ENCODE measurements around the gene LCN10.

Gene LCN10

DNA sequence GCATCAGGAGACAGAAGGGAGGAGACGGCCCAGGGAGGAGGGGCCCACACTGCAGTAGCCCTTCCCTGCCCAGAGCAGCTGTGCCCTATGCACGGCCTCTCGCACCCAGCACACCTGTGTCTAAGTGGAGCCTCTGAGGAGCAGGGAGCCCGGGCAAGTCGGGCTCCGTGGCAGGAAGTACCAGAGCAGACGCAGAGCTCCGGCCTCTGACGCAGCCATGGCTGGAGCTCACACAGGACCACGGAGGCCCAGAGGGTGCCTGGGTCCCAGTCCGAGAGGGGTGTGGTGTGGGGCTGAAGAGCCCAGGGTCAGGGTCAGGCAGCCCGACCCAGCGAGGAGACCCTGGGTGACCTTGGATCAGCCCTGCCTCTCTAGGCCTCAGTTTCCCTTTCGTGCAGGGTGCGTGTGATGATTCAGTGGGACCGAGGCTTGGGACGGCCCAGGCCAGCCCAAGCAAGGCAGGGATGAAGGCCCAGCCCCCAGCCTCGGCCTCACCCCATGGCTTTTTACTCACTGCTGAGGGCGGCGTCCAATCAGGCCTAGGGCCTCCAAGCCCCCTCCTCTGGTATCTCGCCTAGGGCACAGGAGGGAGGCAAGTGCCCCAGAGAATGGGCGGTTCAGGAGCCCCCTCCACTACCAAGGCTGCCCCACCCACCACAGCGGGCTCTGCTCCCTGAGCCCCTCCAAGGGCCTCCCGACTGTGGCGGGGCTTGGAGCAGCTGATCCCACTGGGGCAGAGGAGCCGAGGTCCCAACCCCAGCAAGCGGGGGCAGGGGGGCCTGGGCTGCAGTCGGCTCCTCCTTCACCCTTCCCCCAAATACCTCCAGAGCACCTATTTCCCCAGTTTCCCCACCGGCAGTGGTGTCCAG is 51.2 kb downstream of the LCN10 start:
- Histone ChIP-seq H3K36me3 (ENCODE audit: control insufficient read depth in 5 of 5, insufficient read depth in 5 of 5, low read length in 5 of 5) (no peaks in the 10 kb centered on the region), H3K27ac (ENCODE audit: low read depth, low read length) (no peak overlapping the region), H3K27me3 (ENCODE audit: control insufficient read depth in 5 of 5, insufficient read depth in 4 of 5, low read length in 5 of 5) (no peaks in the 10 kb centered on the region), H3K9me3 (ENCODE audit: control insufficient read depth in 5 of 5, low read length in 5 of 5) (no peaks in the 10 kb centered on the region), H3K4me3 (ENCODE audit: low read depth in 1 of 5, low read length in 5 of 5) (no peak overlapping the region), H3K4me1 (ENCODE audit: control insufficient read depth in 5 of 5, insufficient read depth in 5 of 5, low read length in 5 of 5) (peaks cover 2 to 57% (median 44%) of the 10 kb centered on the region in 5 donors), H3K9ac (ENCODE audit: low read length in 5 of 5) (no peak overlapping the region)

DNA sequence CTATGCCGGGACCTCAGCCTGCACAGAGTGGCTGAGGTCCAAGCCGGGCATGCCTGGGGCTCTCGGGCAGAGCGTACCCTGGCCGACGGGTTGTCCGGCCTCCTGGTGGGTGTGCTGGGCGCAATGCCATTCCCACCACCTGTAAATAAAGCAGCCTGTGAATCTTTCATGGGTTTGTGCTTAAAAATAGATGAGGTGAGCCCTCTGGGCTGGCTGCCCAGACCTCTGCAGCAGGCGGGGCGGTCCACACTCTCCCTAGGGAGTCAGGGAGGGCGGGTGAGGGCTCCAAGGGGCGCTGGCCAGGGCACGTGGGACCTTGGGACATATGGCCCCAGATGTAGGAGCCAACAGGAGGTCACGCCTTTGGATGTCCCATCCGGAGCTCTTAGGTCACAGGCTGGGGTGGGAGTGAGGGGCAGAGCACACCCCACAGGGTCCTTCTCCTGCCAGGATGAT is 51.9 kb downstream of the LCN10 start:
- Histone ChIP-seq H3K9ac (ENCODE audit: low read length in 5 of 5) (peak overlapping the region in 1 of 5 donors; percentile 27), H3K4me3 (ENCODE audit: low read depth in 1 of 5, low read length in 5 of 5) (no peak overlapping the region), H3K36me3 (ENCODE audit: control insufficient read depth in 5 of 5, insufficient read depth in 5 of 5, low read length in 5 of 5) (no peaks in the 10 kb centered on the region), H3K9me3 (ENCODE audit: control insufficient read depth in 5 of 5, low read length in 5 of 5) (no peaks in the 10 kb centered on the region), H3K27me3 (ENCODE audit: control insufficient read depth in 5 of 5, insufficient read depth in 4 of 5, low read length in 5 of 5) (no peaks in the 10 kb centered on the region), H3K27ac (ENCODE audit: low read depth, low read length) (peak overlapping the region; percentile 30), H3K4me1 (ENCODE audit: control insufficient read depth in 5 of 5, insufficient read depth in 5 of 5, low read length in 5 of 5) (peaks cover 2 to 57% (median 52%) of the 10 kb centered on the region in 5 donors)

DNA sequence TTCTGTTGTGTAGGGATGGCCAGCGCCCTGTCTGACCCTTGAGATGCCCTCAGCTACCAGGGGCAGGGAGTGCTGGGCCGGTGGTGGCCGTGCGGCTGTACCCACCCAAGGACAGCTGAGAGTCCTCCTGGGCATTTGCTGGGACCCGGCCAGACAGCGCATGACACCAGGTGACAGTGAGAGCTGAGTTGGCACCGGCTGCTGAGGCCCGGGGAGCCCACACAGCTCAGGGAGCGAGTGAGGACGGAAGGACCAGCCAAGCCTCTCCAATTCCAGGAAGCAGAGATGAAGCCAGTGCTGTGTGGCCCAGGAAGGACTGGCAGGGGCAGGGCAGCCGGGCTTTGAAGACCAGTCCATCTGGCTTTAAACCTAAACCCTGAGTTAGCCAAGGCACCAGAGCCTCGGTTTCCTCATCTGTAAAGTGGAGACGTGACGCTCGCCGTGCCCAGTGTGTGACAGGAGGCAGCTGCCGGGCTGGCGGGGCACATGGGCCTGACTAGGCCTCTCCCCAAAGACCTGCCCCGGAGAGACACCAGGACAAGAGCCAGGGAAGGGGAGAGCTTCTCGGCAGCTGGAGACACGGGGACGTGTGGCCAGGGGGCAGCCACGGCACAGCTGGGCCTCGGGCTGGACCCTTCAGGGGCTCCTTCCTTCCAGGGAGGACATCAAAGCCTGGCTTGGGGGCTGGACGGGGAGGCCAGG is 52.5 kb downstream of the LCN10 start:
- Histone ChIP-seq H3K4me3 (ENCODE audit: low read depth in 1 of 5, low read length in 5 of 5) (no peak overlapping the region), H3K4me1 (ENCODE audit: control insufficient read depth in 5 of 5, insufficient read depth in 5 of 5, low read length in 5 of 5) (peaks cover 2 to 60% (median 57%) of the 10 kb centered on the region in 5 donors), H3K27me3 (ENCODE audit: control insufficient read depth in 5 of 5, insufficient read depth in 4 of 5, low read length in 5 of 5) (no peaks in the 10 kb centered on the region), H3K27ac (ENCODE audit: low read depth, low read length) (peak overlapping the region; percentile 30), H3K9me3 (ENCODE audit: control insufficient read depth in 5 of 5, low read length in 5 of 5) (no peaks in the 10 kb centered on the region), H3K36me3 (ENCODE audit: control insufficient read depth in 5 of 5, insufficient read depth in 5 of 5, low read length in 5 of 5) (no peaks in the 10 kb centered on the region), H3K9ac (ENCODE audit: low read length in 5 of 5) (peak overlapping the region in 1 of 5 donors; percentile 27)

DNA sequence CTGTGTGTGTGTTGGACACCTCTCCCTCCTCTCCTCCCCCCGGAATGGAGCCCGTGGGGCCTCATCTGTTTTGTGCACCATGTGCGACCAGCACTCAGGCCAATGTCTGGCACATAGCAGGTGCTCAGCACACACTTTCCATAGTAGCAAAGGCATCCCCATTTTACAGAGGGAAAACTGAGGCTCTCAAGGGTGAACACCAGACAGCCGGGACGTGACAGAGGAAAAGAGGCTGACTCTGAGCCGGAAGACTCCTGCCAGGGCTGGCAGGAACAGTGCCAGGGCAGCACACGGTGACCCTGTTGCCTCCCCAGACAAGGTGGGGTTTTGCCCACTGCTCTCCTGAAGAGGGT is 53.7 kb downstream of the LCN10 start:
- Histone ChIP-seq H3K27ac (ENCODE audit: low read depth, low read length) (peak overlapping the region; percentile 37), H3K4me1 (ENCODE audit: control insufficient read depth in 5 of 5, insufficient read depth in 5 of 5, low read length in 5 of 5) (peaks cover 2 to 68% (median 63%) of the 10 kb centered on the region in 5 donors), H3K4me3 (ENCODE audit: low read depth in 1 of 5, low read length in 5 of 5) (no peak overlapping the region), H3K9me3 (ENCODE audit: control insufficient read depth in 5 of 5, low read length in 5 of 5) (no peaks in the 10 kb centered on the region), H3K27me3 (ENCODE audit: control insufficient read depth in 5 of 5, insufficient read depth in 4 of 5, low read length in 5 of 5) (no peaks in the 10 kb centered on the region), H3K9ac (ENCODE audit: low read length in 5 of 5) (no peak overlapping the region), H3K36me3 (ENCODE audit: control insufficient read depth in 5 of 5, insufficient read depth in 5 of 5, low read length in 5 of 5) (peaks cover 0 to 2% (median 0%) of the 10 kb centered on the region in 5 donors)

DNA sequence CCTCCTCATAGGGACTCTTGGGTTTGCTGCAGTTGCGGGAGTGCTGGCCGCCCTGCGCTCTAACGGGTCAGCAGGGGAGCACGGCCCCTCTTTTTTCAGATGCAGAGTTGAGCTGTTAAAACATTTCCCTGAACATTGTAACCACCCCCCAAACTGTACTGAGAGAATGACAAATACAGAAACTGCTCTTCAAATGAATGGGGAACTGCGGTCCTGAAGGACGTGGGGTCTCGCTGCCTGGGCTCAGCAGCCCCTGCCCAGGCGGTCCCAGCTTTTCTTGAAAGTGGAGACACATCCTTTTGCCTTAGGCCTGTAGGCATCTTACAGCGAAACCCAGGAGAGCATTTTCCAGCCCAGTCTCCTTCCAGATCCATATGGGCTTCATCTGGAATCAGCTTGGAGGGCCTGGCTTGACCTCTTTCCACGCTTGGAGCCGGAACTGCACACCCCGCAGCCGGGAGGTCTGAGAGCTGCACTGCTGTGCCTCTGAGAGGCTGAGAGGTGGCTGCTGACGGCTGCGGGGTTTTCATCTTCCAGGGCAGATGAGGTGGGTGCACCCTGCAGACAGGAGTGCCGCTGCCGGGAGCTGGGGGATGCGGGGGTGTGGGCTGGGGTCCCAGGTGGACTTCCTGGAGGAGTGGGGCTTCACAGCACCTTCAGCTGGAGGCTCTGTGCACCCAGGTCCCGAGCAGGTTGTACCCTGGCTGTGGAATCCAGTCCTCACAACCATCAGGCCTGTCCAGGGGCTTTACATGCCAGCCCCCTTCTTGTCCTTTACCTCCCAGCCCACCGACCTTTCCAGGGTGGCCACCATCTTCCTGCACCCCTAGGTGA is 54.2 kb downstream of the LCN10 start:
- Histone ChIP-seq H3K9me3 (ENCODE audit: control insufficient read depth in 5 of 5, low read length in 5 of 5) (no peaks in the 10 kb centered on the region), H3K36me3 (ENCODE audit: control insufficient read depth in 5 of 5, insufficient read depth in 5 of 5, low read length in 5 of 5) (peaks cover 0 to 8% (median 0%) of the 10 kb centered on the region in 5 donors), H3K27ac (ENCODE audit: low read depth, low read length) (peak overlapping the region; percentile 37), H3K9ac (ENCODE audit: low read length in 5 of 5) (no peak overlapping the region), H3K4me3 (ENCODE audit: low read depth in 1 of 5, low read length in 5 of 5) (peak overlapping the region in 1 of 5 donors; percentile 40), H3K4me1 (ENCODE audit: control insufficient read depth in 5 of 5, insufficient read depth in 5 of 5, low read length in 5 of 5) (peaks cover 2 to 72% (median 65%) of the 10 kb centered on the region in 5 donors), H3K27me3 (ENCODE audit: control insufficient read depth in 5 of 5, insufficient read depth in 4 of 5, low read length in 5 of 5) (no peaks in the 10 kb centered on the region)

Data from subcutaneous abdominal adipose tissue (tissue), 5 donors.